H9 (cell line): ENCODE data around the gene PRMT2. TPM values are rescaled to one million over a fixed set of nuclear protein-coding genes. Genes with fewer than 3 reads are reported as not detected.
A peak's percentile ranks its signal among the peaks of the same experiment; 100 is the strongest.

Experiments used
- DNase-seq: peaks from one replicate; pipeline ENCODE4 v3.0.0-alpha.2; 2017
- H2AFZ ChIP-seq: one replicate; pipeline ENCODE4 v1.6.1; 2013; ENCODE audit warnings: mild to moderate bottlenecking, low read length, control low read depth, moderate library complexity
- H2AK5ac ChIP-seq: 2 replicates; pipeline ENCODE4 v1.6.1; 2013; ENCODE audit warnings: low read length, control low read depth, mixed read lengths; ENCODE audit not compliant: insufficient read length
- H2BK120ac ChIP-seq: one replicate; pipeline ENCODE4 v1.6.1; 2013; ENCODE audit warnings: low read depth, mild to moderate bottlenecking, low read length, control low read depth, inconsistent platforms; ENCODE audit not compliant: poor library complexity, severe bottlenecking
- H2BK12ac ChIP-seq: 2 replicates; pipeline ENCODE4 v1.6.1; 2013; ENCODE audit warnings: low read length, control low read depth, mixed read lengths, low read depth; ENCODE audit not compliant: insufficient read length
- H2BK15ac ChIP-seq: 2 replicates; pipeline ENCODE4 v1.6.1; 2013; ENCODE audit warnings: low read depth, low read length, control low read depth
- H2BK20ac ChIP-seq: one replicate; pipeline ENCODE4 v1.6.1; 2013; ENCODE audit warnings: low read depth, mild to moderate bottlenecking, low read length, control low read depth, inconsistent platforms; ENCODE audit not compliant: poor library complexity, severe bottlenecking
- H2BK5ac ChIP-seq: 2 replicates; pipeline ENCODE4 v1.6.1; 2013; ENCODE audit warnings: low read length, control low read depth, mixed read lengths; ENCODE audit not compliant: insufficient read length
- H3K14ac ChIP-seq: 2 replicates; pipeline ENCODE4 v1.6.1; 2013; ENCODE audit warnings: low read length, control low read depth; ENCODE audit not compliant: insufficient read depth
- H3K18ac ChIP-seq: 2 replicates; pipeline ENCODE4 v1.6.1; 2013; ENCODE audit warnings: low read depth, mild to moderate bottlenecking, mixed read lengths, low read length, control low read depth; ENCODE audit not compliant: insufficient read length
- H3K23ac ChIP-seq: 2 replicates; pipeline ENCODE4 v1.6.1; 2013; ENCODE audit warnings: low read length, control low read depth, mixed read lengths, low read depth; ENCODE audit not compliant: insufficient read length
- H3K23me2 ChIP-seq: 2 replicates; pipeline ENCODE4 v1.6.1; 2013; ENCODE audit warnings: low read depth, mild to moderate bottlenecking, mixed read lengths, low read length, control low read depth; ENCODE audit not compliant: insufficient read length, poor library complexity, severe bottlenecking
- H3K27ac ChIP-seq: 2 replicates; pipeline ENCODE4 v1.5.1; 2013; ENCODE audit warnings: low read length, control low read depth, mixed read lengths, low read depth; ENCODE audit not compliant: insufficient read length
- H3K27me3 ChIP-seq: 2 replicates; pipeline ENCODE4 v1.6.1; 2013; ENCODE audit warnings: low read length, control low read depth, inconsistent platforms; ENCODE audit not compliant: insufficient read depth
- H3K4ac ChIP-seq: 2 replicates; pipeline ENCODE4 v1.6.1; 2013; ENCODE audit warnings: low read depth, mild to moderate bottlenecking, control low read depth, inconsistent platforms, low read length, moderate library complexity
- H3K4me1 ChIP-seq: 2 replicates; pipeline ENCODE4 v1.6.1; 2013; ENCODE audit warnings: low read length, control low read depth, inconsistent platforms; ENCODE audit not compliant: insufficient read depth
- H3K4me2 ChIP-seq: 2 replicates; pipeline ENCODE4 v1.6.1; 2013; ENCODE audit warnings: low read length, control low read depth, mixed read lengths; ENCODE audit not compliant: insufficient read length, insufficient read depth
- H3K56ac ChIP-seq: 2 replicates; pipeline ENCODE4 v1.6.1; 2013; ENCODE audit warnings: low read depth, mild to moderate bottlenecking, mixed read lengths, low read length, control low read depth; ENCODE audit not compliant: insufficient read length
- H3K79me1 ChIP-seq: 2 replicates; pipeline ENCODE4 v1.6.1; 2013; ENCODE audit warnings: low read depth, mild to moderate bottlenecking, moderate library complexity, low read length, control low read depth, inconsistent platforms; ENCODE audit not compliant: insufficient read depth, poor library complexity, severe bottlenecking
- H3K79me2 ChIP-seq: 2 replicates; pipeline ENCODE4 v1.6.1; 2013; ENCODE audit warnings: low read length, control low read depth, inconsistent platforms; ENCODE audit not compliant: insufficient read depth
- H3K9ac ChIP-seq: 2 replicates; pipeline ENCODE4 v1.6.1; 2013; ENCODE audit warnings: low read length, control low read depth, mixed read lengths; ENCODE audit not compliant: insufficient read length; ENCODE audit errors: extremely low read depth
- H3K9me3 ChIP-seq: one replicate; pipeline ENCODE4 v1.6.1; 2013; ENCODE audit warnings: low read depth, low read length, inconsistent platforms; ENCODE audit not compliant: control insufficient read depth
- H3T11ph ChIP-seq: one replicate; pipeline ENCODE4 v1.6.1; 2013; ENCODE audit warnings: mild to moderate bottlenecking, low read length, control low read depth, inconsistent platforms
- H4K20me1 ChIP-seq: one replicate; pipeline ENCODE4 v1.6.1; 2013; ENCODE audit not compliant: control insufficient read depth, insufficient read length, insufficient read depth
- H4K5ac ChIP-seq: 2 replicates; pipeline ENCODE4 v1.6.1; 2013; ENCODE audit warnings: low read depth, mild to moderate bottlenecking, mixed read lengths, low read length, control low read depth; ENCODE audit not compliant: insufficient read length
- H4K8ac ChIP-seq: replicated peaks from 2 replicates; pipeline ENCODE4 v1.6.1; 2013; ENCODE audit warnings: low read length, control low read depth, mixed read lengths, low read depth; ENCODE audit not compliant: insufficient read length
- H4K91ac ChIP-seq: 2 replicates; pipeline ENCODE4 v1.6.1; 2013; ENCODE audit warnings: low read depth, mild to moderate bottlenecking, moderate library complexity, mixed read lengths, low read length, control low read depth; ENCODE audit not compliant: insufficient read length
- H3K27ac Mint-ChIP-seq, 3 experiments: 2 replicates in 2 of 3; 3 replicates in 1 of 3; pipeline ENCODE4 v1.8.0; 2020 to 2021; ENCODE audit warnings: mixed read lengths in 3 of 3, mild to moderate bottlenecking in 1 of 3, moderate library complexity in 1 of 3
- H3K27me3 Mint-ChIP-seq: 2 replicates; pipeline ENCODE4 v1.8.0; 2021; ENCODE audit warnings: low read depth, mild to moderate bottlenecking, moderate library complexity, mixed read lengths
- H3K36me3 Mint-ChIP-seq, 3 experiments: 2 replicates in 2 of 3; 3 replicates in 1 of 3; pipeline ENCODE4 v1.8.0; 2020 to 2021; ENCODE audit warnings: low read depth in 3 of 3, mixed read lengths in 3 of 3; ENCODE audit not compliant: insufficient read depth in 1 of 3
- H3K4me1 Mint-ChIP-seq, 2 experiments: 2 replicates each; pipeline ENCODE4 v1.8.0; 2020; ENCODE audit warnings: mixed read lengths in 2 of 2
- H3K4me3 Mint-ChIP-seq, 2 experiments: 2 replicates in 1 of 2; 3 replicates in 1 of 2; pipeline ENCODE4 v1.8.0; 2020 to 2021; ENCODE audit warnings: mild to moderate bottlenecking in 2 of 2, mixed read lengths in 2 of 2, moderate library complexity in 1 of 2
- H3K9me3 Mint-ChIP-seq, 2 experiments: 2 replicates in 1 of 2; 3 replicates in 1 of 2; pipeline ENCODE4 v1.8.0; 2020; ENCODE audit warnings: mild to moderate bottlenecking in 2 of 2, mixed read lengths in 2 of 2, moderate library complexity in 1 of 2
- WGBS: extraction: QIAGEN DNeasy Blood & Tissue Kit; methylation state at CpG from one replicate; pipeline ENCODE4 v1.1.7; 2013; ENCODE audit warnings: missing lambda C conversion rate, low lambda C conversion rate, mixed read lengths; ENCODE audit not compliant: insufficient read length; ENCODE audit errors: extremely low coverage; 5-methylcytosine and 5-hydroxymethylcytosine counted together
- total RNA-seq: library from RNA; stranded (reverse); gene quantifications from 2 replicates; pipeline ENCODE4 v1.2.1, GENCODE V29; 2021
- TF ChIP-seq, protein P1 (sequence below): fragments of 200-600 bp; sonication (generic); conservative IDR thresholded peaks from 3 replicates; pipeline ENCODE4 v1.8.0; 2021; ENCODE audit warnings: antibody characterized with exemption, mild to moderate bottlenecking

Gene PRMT2
- total RNA-seq, 1 experiment from 2014 or later = 53.7 TPM

DNA sequence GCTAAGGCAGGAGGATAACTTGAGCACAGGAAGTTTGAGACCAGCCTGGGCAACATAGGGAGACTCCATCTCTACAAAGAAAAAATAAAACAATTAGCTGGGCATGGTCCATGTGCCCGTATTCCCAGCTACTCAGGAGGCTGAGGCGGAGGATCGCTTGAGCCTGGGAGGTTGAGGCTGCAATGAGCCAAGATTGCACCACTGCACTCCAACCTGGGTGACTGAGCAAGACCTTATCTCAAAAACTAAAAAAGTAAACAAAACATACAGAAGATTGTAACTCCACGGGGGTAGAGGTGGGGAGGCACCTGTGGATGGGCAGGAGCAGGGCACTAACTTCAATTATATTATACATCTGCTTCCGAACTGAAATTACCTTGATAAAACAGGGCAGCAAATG, 35.2 kb upstream of the PRMT2 start:
- Histone ChIP-seq H3T11ph (no peak overlapping the region), H4K5ac (no peak overlapping the region), H3K79me2 (no peaks in the 10 kb centered on the region), H3K27ac (no peak overlapping the region), H2BK5ac (no peak overlapping the region), H3K27me3 (no peaks in the 10 kb centered on the region), H4K8ac (no peak overlapping the region), H2AFZ (no peak overlapping the region), H2AK5ac (no peak overlapping the region), H3K79me1 (no peaks in the 10 kb centered on the region), H3K23me2 (no peaks in the 10 kb centered on the region), H3K4me2 (no peak overlapping the region), H4K20me1 (no peaks in the 10 kb centered on the region), H3K9me3 (peaks cover 5% of the 10 kb centered on the region), H2BK15ac (no peak overlapping the region), H3K56ac (no peak overlapping the region), H3K4me1 (no peaks in the 10 kb centered on the region), H3K23ac (no peak overlapping the region), H4K91ac (no peak overlapping the region), H2BK12ac (no peak overlapping the region), H2BK20ac (no peak overlapping the region), H3K14ac (no peak overlapping the region), H3K4ac (no peak overlapping the region), H2BK120ac (no peak overlapping the region), H3K9ac (no peak overlapping the region), H3K18ac (no peak overlapping the region)
- Mint-ChIP-seq H3K36me3 (no peaks in the 10 kb centered on the region; a peak in 2 of 7 replicates), H3K4me1 (peaks cover 14 to 29% of the 10 kb centered on the region in 2 experiments), H3K27me3 (no peaks in the 10 kb centered on the region), H3K9me3 (peaks cover 0 to under 1% of the 10 kb centered on the region in 2 experiments; a peak in 1 of 5 replicates), H3K4me3 (no peak overlapping the region), H3K27ac (peak overlapping the region in 1 of 3 experiments; percentile 59; a peak in 1 of 7 replicates)
- no CpG with 5 or more reads among the region's 5 CpGs for WGBS
- TF ChIP-seq, protein P1, sequence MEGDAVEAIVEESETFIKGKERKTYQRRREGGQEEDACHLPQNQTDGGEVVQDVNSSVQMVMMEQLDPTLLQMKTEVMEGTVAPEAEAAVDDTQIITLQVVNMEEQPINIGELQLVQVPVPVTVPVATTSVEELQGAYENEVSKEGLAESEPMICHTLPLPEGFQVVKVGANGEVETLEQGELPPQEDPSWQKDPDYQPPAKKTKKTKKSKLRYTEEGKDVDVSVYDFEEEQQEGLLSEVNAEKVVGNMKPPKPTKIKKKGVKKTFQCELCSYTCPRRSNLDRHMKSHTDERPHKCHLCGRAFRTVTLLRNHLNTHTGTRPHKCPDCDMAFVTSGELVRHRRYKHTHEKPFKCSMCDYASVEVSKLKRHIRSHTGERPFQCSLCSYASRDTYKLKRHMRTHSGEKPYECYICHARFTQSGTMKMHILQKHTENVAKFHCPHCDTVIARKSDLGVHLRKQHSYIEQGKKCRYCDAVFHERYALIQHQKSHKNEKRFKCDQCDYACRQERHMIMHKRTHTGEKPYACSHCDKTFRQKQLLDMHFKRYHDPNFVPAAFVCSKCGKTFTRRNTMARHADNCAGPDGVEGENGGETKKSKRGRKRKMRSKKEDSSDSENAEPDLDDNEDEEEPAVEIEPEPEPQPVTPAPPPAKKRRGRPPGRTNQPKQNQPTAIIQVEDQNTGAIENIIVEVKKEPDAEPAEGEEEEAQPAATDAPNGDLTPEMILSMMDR = no peak
- no peak for DNase-seq
